HEK293T (cell line): Measurements from ENCODE around the gene SSR1.

Experiments used
- BHLHE40 ChIP-seq: fragments of 450-650 bp; IDR thresholded peaks from 2 replicates; pipeline ENCODE4 v1.6.1; 2016; ENCODE audit warnings: mild to moderate bottlenecking, moderate library complexity, borderline replicate concordance
- ELF4 ChIP-seq: fragments of 450-650 bp; IDR thresholded peaks from 2 replicates; pipeline ENCODE4 v1.6.1; 2017; ENCODE audit warnings: antibody characterized with exemption
- FOXA1 ChIP-seq: fragments of 450-650 bp; IDR thresholded peaks from 2 replicates; pipeline ENCODE4 v1.6.1; 2016; ENCODE audit warnings: mild to moderate bottlenecking
- FOXK2 ChIP-seq: fragments of 450-650 bp; IDR thresholded peaks from 2 replicates; pipeline ENCODE4 v1.6.1; 2016; ENCODE audit warnings: mild to moderate bottlenecking
- HDGF ChIP-seq: fragments of 450-650 bp; IDR thresholded peaks from 2 replicates; pipeline ENCODE4 v1.6.1; 2017; ENCODE audit warnings: antibody characterized with exemption, borderline replicate concordance
- SUZ12 ChIP-seq: fragments of 450-650 bp; IDR thresholded peaks from 2 replicates; pipeline ENCODE4 v1.6.1; 2016; ENCODE audit warnings: mild to moderate bottlenecking

- no peak for TF ChIP-seq SUZ12
- TF ChIP-seq FOXK2, result no peak
- TF ChIP-seq HDGF, result no peak
- no peak for TF ChIP-seq ELF4
- TF ChIP-seq BHLHE40, result no peak
- no peak for TF ChIP-seq FOXA1
Measured at GRCh38 chr6:7311176-7311575, 1.8 kb downstream of the SSR1 start.
